Stimulated activated CD4-positive, alpha-beta T cell treated with anti-CD3 and anti-CD28 coated beads, Interleukin-4, amount 100 ng/mL, for 24 hours (primary cell): ENCODE results near the gene RASSF8.

Source experiments
- DNase-seq: peaks from one replicate; pipeline ENCODE4 v3.0.0-alpha.2; 2020

Gene RASSF8

GRCh38 chr12:25958428-25959070 lies at the start of gene RASSF8:
Gene RASSF8 (plus strand): TSS chr12:25958682. CDS start chr12:26055344, 96,662 bp downstream.
- no peak for DNase-seq

GRCh38 chr12:25914551-25914950 lies 43.9 kb upstream of the RASSF8 start:
- DNase-seq: no peak

- DNase-seq: no peak
These were observed 33.9 kb upstream of the RASSF8 start for GRCh38 chr12:25924491-25925001.

- no peak for DNase-seq
These were observed 33.4 kb upstream of the RASSF8 start for GRCh38 chr12:25925064-25925463.

- DNase-seq: no peak
These were observed 31.9 kb upstream of the RASSF8 start for GRCh38 chr12:25926536-25926935.

GRCh38 chr12:25929142-25929541 lies 29.3 kb upstream of the RASSF8 start:
- DNase-seq: no peak

GRCh38 chr12:25932971-25933370 lies 25.5 kb upstream of the RASSF8 start:
- DNase-seq: no peak

GRCh38 chr12:25934456-25934855 lies 24.0 kb upstream of the RASSF8 start:
- no peak for DNase-seq

GRCh38 chr12:25935355-25936144 lies 22.9 kb upstream of the RASSF8 start:
- DNase-seq: no peak

GRCh38 chr12:25937096-25937495 lies 21.4 kb upstream of the RASSF8 start:
- DNase-seq: no peak

GRCh38 chr12:25938581-25938980 lies 19.9 kb upstream of the RASSF8 start:
- DNase-seq: no peak

- DNase-seq: no peak
These were observed 18.9 kb upstream of the RASSF8 start for GRCh38 chr12:25939606-25940005.

GRCh38 chr12:25940886-25941285 lies 17.6 kb upstream of the RASSF8 start:
- no peak for DNase-seq

GRCh38 chr12:25942709-25943108 lies 15.8 kb upstream of the RASSF8 start:
- DNase-seq: no peak

GRCh38 chr12:25943940-25944339 lies 14.5 kb upstream of the RASSF8 start:
- no peak for DNase-seq

GRCh38 chr12:25949343-25949742 lies 9.1 kb upstream of the RASSF8 start:
- DNase-seq: no peak

GRCh38 chr12:25950329-25951115 lies 8.0 kb upstream of the RASSF8 start:
- no peak for DNase-seq

GRCh38 chr12:25957793-25958427 lies 572 bp upstream of the RASSF8 start:
- no peak for DNase-seq

- no peak for DNase-seq
These were observed 834 bp downstream of the RASSF8 start for GRCh38 chr12:25959071-25959961.

- no peak for DNase-seq
These were observed 1.7 kb downstream of the RASSF8 start for GRCh38 chr12:25960143-25960542.

- DNase-seq: no peak
These were observed 2.5 kb downstream of the RASSF8 start for GRCh38 chr12:25960961-25961360.
